Measurements from ENCODE around the gene METTL15. TPM values are rescaled to one million over a fixed set of nuclear protein-coding genes. Genes with fewer than 3 reads are reported as not detected.
"Not testable (repeated sequence)": the region's sequence is repeated elsewhere in the genome, so short reads cannot be mapped to it uniquely, and the experiment has no call there.

Gene METTL15
- total RNA-seq, 1 donor from 2014 or later = 10.3 TPM

DNA sequence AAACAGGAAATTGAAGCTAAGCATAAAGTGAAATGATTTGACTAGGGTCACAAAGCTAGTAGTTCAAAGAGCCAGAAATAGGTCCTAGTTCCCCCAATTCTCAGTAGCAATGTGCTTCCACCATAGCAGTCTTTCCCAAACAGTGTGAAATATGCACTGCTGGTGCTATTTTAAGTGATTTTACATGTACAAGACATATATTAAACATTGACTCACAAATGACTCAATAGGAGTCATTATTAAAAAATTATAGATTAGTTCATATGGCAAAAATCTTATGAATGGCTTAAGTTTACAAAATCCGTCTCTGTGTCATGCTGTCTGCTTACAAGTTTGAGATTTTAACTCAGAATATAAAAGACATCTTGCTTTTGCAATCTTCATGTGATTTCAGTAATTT lies 21.6 kb upstream of the METTL15 start:
- DNase-seq (ENCODE audit: low spot score) = no peak
- H3K4me1 Mint-ChIP-seq (ENCODE audit: low read depth) = peaks cover 27% of the 10 kb centered on the region
- H3K4me3 Mint-ChIP-seq (ENCODE audit: unreplicated experiment) = no peak overlapping the region
- no peaks in the 10 kb centered on the region for H3K36me3 Mint-ChIP-seq (ENCODE audit: low read depth)
- H3K27ac Mint-ChIP-seq (ENCODE audit: unreplicated experiment) = peak overlapping the region; percentile 54
- no peaks in the 10 kb centered on the region for H3K27me3 Mint-ChIP-seq (ENCODE audit: low read depth)
- no peak for TF ChIP-seq CTCF (IDR thresholded peaks at IDR 0.05)
- no peaks in the 10 kb centered on the region for H3K9me3 Mint-ChIP-seq (ENCODE audit: low read depth)

GRCh38 chr11:28087192-28087591 lies 21.0 kb upstream of the METTL15 start:
- H3K4me3 Mint-ChIP-seq (ENCODE audit: unreplicated experiment); H3K27ac Mint-ChIP-seq (ENCODE audit: unreplicated experiment); H3K9me3 Mint-ChIP-seq (ENCODE audit: low read depth); DNase-seq (ENCODE audit: low spot score); H3K27me3 Mint-ChIP-seq (ENCODE audit: low read depth); H3K36me3 Mint-ChIP-seq (ENCODE audit: low read depth): not testable (repeated sequence)
- peaks cover 27% of the 10 kb centered on the region for H3K4me1 Mint-ChIP-seq (ENCODE audit: low read depth)

- H3K27me3 Mint-ChIP-seq (ENCODE audit: low read depth); DNase-seq (ENCODE audit: low spot score); H3K27ac Mint-ChIP-seq (ENCODE audit: unreplicated experiment); H3K9me3 Mint-ChIP-seq (ENCODE audit: low read depth); H3K4me3 Mint-ChIP-seq (ENCODE audit: unreplicated experiment); H3K36me3 Mint-ChIP-seq (ENCODE audit: low read depth): not testable (repeated sequence)
- peaks cover 27% of the 10 kb centered on the region for H3K4me1 Mint-ChIP-seq (ENCODE audit: low read depth)
These were observed 20.5 kb upstream of the METTL15 start for GRCh38 chr11:28087693-28088092.

GRCh38 chr11:28089378-28089777 lies 18.8 kb upstream of the METTL15 start:
- no peak for DNase-seq (ENCODE audit: low spot score)
- Mint-ChIP-seq H3K27me3 (ENCODE audit: low read depth) (no peaks in the 10 kb centered on the region), H3K4me3 (ENCODE audit: unreplicated experiment) (no peak overlapping the region), H3K27ac (ENCODE audit: unreplicated experiment) (peak overlapping the region; percentile 41), H3K9me3 (ENCODE audit: low read depth) (no peaks in the 10 kb centered on the region), H3K36me3 (ENCODE audit: low read depth) (no peaks in the 10 kb centered on the region), H3K4me1 (ENCODE audit: low read depth) (peaks cover 27% of the 10 kb centered on the region)
- no peak for TF ChIP-seq CTCF (IDR thresholded peaks at IDR 0.05)

- Mint-ChIP-seq H3K9me3 (ENCODE audit: low read depth) (no peaks in the 10 kb centered on the region), H3K36me3 (ENCODE audit: low read depth) (no peaks in the 10 kb centered on the region), H3K27ac (ENCODE audit: unreplicated experiment) (peak overlapping the region; percentile 77), H3K27me3 (ENCODE audit: low read depth) (no peaks in the 10 kb centered on the region), H3K4me1 (ENCODE audit: low read depth) (peaks cover 27% of the 10 kb centered on the region), H3K4me3 (ENCODE audit: unreplicated experiment) (peak overlapping the region; percentile 13)
- no peak for DNase-seq (ENCODE audit: low spot score)
- no peak for TF ChIP-seq CTCF (IDR thresholded peaks at IDR 0.05)
These were observed 18.0 kb upstream of the METTL15 start for GRCh38 chr11:28090052-28090749.

DNA sequence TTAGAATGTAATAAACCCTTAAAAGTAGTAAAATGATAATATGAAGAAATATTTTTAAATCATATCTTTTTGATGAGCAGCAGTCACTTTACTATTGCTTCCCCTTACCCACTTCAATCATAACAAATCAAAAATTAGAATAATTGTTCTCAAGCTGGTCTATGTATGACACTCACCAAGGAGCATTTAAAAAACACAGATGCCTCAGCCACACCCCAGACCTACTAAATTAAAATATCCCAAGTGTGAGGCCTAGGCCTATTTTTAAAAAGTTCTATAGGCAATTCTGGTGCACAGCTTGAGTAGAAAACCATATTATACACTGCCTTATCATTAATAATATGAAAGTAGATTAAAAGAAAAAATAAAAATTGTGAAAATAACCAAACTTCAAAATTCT lies 15.4 kb upstream of the METTL15 start:
- Mint-ChIP-seq H3K36me3 (ENCODE audit: low read depth) (no peaks in the 10 kb centered on the region), H3K4me1 (ENCODE audit: low read depth) (peaks cover 16% of the 10 kb centered on the region), H3K27me3 (ENCODE audit: low read depth) (no peaks in the 10 kb centered on the region), H3K4me3 (ENCODE audit: unreplicated experiment) (no peak overlapping the region), H3K27ac (ENCODE audit: unreplicated experiment) (no peak overlapping the region), H3K9me3 (ENCODE audit: low read depth) (no peaks in the 10 kb centered on the region)
- no peak for TF ChIP-seq CTCF (IDR thresholded peaks at IDR 0.05)
- no peak for DNase-seq (ENCODE audit: low spot score)
